ENCODE measurements around the gene TTLL12.

TTLL12 gene

GRCh38 chr22:43118953-43119458, 67.9 kb downstream of the TTLL12 start:
- DNase-seq: peak; percentile 30

- DNase-seq: no peak
These were observed 68.7 kb downstream of the TTLL12 start for GRCh38 chr22:43118024-43118849.

GRCh38 chr22:43116932-43117331, 70.0 kb downstream of the TTLL12 start:
- DNase-seq: no peak

Measured in CD4-positive, alpha-beta T cell treated with Interleukin-15 for 1 hour (primary cell).